SJSA1 (cell line): ENCODE results near the gene ASB8. TPM values are rescaled to one million over a fixed set of nuclear protein-coding genes. Genes with fewer than 3 reads are reported as not detected.
A peak's percentile ranks its signal among the peaks of the same experiment; 100 is the strongest.
"Not testable (repeated sequence)": the region's sequence is repeated elsewhere in the genome, so short reads cannot be mapped to it uniquely, and the experiment has no call there.

Experiments
- DNase-seq, 2 experiments: peaks; one replicate each; pipeline ENCODE4 v3.0.0-alpha.2; 2015 to 2020; ENCODE audit warnings: low spot score in 2 of 2, low read depth in 1 of 2
- H3K27ac ChIP-seq: fragments of 250-450 bp; sonication (Bioruptor Pico); 2 replicates; pipeline ENCODE4 v1.5.1; 2020; ENCODE audit warnings: mild to moderate bottlenecking, moderate library complexity
- H3K27me3 ChIP-seq: fragments of 250-450 bp; sonication (Bioruptor Pico); replicated peaks from 2 replicates; pipeline ENCODE4 v1.5.1; 2020; ENCODE audit warnings: mild to moderate bottlenecking, moderate library complexity
- H3K36me3 ChIP-seq: fragments of 250-450 bp; sonication (Bioruptor Pico); 2 replicates; pipeline ENCODE4 v1.5.1; 2020; ENCODE audit warnings: mild to moderate bottlenecking
- H3K4me1 ChIP-seq: fragments of 250-450 bp; sonication (Bioruptor Pico); replicated peaks from 2 replicates; pipeline ENCODE4 v1.6.1; 2021; ENCODE audit warnings: mild to moderate bottlenecking
- H3K4me3 ChIP-seq: fragments of 250-450 bp; sonication (Bioruptor Pico); 2 replicates; pipeline ENCODE4 v1.5.1; 2020; ENCODE audit warnings: mild to moderate bottlenecking
- H3K9me3 ChIP-seq: fragments of 250-450 bp; sonication (Bioruptor Pico); replicated peaks from 2 replicates; pipeline ENCODE4 v1.5.1; 2020; ENCODE audit warnings: mild to moderate bottlenecking
- total RNA-seq: library from RNA; depleted of rRNA; stranded (reverse); fragments of >200 nt; shearing (Covaris generic); gene quantifications from 2 replicates; pipeline ENCODE4 v1.2.3, GENCODE V29; 2014

ASB8 gene
- total RNA-seq, 1 experiment from 2014 or later, result 314 TPM

DNA sequence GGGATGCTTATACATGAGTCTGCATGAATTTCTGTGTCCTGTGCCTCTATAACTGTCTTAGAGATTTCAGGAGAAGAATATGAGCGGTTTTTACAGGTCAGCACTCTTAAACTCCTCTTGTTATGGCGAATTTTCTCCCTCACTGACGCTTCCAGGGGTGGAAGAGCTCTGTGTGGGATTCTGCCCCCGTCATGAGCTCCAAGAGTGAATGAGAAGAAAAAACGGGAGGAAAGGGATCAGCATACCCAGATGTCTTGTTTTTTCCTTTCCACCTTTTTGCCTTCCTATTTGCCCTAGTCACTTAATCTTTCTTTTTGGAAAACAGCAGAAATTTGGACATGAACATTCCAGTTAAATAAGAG is 37.5 kb downstream of the ASB8 start:
- peak; percentile 79 to 97 for DNase-seq
- peaks cover 9% of the 10 kb centered on the region for H3K27me3 ChIP-seq
- peaks cover 20% of the 10 kb centered on the region for H3K4me1 ChIP-seq
- H3K9me3 ChIP-seq, result no peaks in the 10 kb centered on the region
- H3K36me3 ChIP-seq, result peaks cover 44% of the 10 kb centered on the region
- peak overlapping the region; percentile 54 for H3K4me3 ChIP-seq
- no peak overlapping the region; the same call in 1 of the 2 replicates for H3K27ac ChIP-seq

DNA sequence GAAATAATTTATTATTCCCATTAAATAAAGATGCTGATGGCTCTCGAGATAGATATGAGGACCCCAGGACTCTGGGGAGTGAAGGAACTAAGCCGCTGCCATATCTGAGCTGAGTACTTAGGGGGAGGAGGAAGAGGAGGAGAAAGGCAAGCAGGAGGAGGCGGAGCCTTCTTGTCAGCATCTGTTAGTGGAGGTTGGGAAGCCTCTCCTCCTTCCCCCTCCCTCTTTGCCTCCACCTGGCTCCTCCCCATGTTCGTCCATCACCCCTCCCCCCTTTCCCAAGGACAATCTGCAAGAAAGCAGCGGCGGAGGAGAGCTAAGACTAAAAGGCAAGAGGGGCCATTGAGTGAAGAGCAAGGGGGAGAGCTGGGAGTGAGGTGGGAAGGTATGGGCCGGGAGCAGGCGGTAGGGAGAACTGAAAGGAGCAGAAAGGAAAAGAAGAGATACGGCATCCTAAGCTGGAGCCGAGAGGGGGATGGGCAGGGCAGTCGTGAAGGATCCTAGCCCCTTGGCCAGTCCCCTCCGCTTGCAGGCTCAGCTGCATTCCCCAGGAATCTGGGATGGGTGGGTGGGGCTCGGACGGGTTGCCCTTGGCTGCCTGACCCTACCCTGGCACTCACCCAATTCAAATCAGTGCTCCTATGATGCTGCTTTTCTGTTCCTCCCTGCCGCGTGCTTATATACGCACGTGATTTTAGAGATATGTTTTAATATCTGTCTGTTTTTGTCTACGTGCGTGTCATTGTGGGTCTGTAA is 38.1 kb downstream of the ASB8 start, which contains the start of gene PFKM:
PFKM (plus strand) TSS at position 287 of the 756 bp plus-strand sequence. CDS start 3,411 bp downstream, outside the sequence.
- Histone ChIP-seq H3K27me3 (peaks cover 9% of the 10 kb centered on the region), H3K27ac (no peak within 1 kb of the TSS; the same call in 1 of the 2 replicates), H3K36me3 (peaks cover 39% of the 10 kb centered on the region), H3K4me3 (peak within 1 kb of the TSS; percentile 54), H3K9me3 (no peaks in the 10 kb centered on the region), H3K4me1 (peaks cover 20% of the 10 kb centered on the region)
- DNase-seq, result peak; percentile 100

DNA sequence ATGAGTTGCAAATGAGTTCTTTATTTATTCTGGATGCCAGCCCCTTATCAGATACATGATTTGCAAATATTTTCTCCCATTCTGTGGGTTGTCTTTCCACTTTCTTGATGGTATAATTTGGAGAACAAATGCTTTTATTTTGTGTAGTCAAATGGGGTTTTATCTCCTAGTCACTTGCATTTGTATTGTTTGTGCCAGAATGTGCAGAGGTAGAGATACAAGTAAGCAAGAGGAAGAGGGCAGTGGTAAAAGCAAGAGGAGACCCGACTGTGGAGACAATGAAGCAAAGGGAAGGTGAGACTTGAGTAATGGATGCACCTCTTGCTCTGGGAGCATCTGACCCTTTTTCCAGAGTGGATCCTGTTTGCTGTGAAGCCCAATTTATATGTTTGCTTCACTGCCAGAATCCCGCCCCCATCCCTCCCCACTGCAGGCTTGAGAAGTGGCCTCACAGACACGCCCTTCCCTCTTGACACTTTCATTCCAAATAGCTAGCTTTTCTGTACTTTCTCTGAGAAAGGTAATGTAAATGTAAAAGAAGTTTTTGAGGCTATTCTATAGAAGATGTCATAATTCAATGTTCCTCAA is 38.9 kb downstream of the ASB8 start:
- Histone ChIP-seq H3K27me3 (peaks cover 9% of the 10 kb centered on the region), H3K4me1 (peaks cover 20% of the 10 kb centered on the region), H3K4me3 (peak overlapping the region; percentile 54), H3K36me3 (peaks cover 30% of the 10 kb centered on the region), H3K27ac (no peak overlapping the region), H3K9me3 (no peaks in the 10 kb centered on the region)
- peak in 1 of 2 experiments; percentile 89 for DNase-seq

DNA sequence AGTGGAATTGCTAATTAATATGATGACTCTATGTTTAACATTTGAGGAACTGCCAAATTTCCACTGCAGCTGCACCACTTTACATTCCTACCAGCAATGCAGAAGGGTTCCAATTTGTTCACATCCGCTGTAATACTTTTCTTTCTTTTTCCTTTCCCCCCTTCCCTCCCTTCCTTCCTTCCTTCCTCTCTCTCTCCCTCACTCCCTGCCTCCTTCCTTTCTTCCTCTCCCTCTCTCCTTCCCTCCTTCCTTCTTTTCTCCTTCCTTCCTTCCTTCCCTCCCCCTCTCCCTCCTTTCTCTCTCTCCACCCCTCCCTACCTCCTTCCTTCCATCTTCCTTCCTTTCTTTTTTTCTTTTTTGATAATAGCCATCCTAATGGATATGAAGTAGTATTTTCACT is 41.4 kb downstream of the ASB8 start:
- no peak for DNase-seq

DNA sequence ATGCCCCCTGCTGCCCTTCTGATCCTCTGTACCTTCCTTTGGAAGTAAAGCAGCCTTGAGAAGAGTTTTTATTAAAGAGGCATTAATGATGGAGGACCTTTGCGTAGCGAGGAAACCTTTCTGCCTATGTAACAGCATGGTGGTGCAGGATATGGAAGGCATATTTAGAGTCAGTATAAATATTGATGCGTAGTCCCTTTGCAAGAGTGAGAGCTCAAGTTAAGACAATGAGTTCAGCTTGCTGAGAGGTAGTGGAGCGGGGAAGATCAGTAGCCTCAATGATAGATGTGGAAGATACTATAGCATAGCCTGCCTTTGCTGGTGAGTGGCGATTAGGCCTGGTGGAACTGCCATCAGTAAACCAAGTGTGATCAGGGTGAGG is 46.0 kb downstream of the ASB8 start:
- H3K9me3 ChIP-seq, H3K36me3 ChIP-seq, H3K27me3 ChIP-seq, H3K4me3 ChIP-seq, H3K27ac ChIP-seq: not testable (repeated sequence)
- peak in 1 of 2 experiments; percentile 71 for DNase-seq
- peaks cover 29% of the 10 kb centered on the region for H3K4me1 ChIP-seq

More for the DNA sequence above, 41.4 kb downstream of the ASB8 start:
- Histone ChIP-seq H3K4me1 (peaks cover 21% of the 10 kb centered on the region), H3K27ac (no peak overlapping the region), H3K36me3 (peaks cover 6% of the 10 kb centered on the region), H3K4me3 (no peak overlapping the region), H3K27me3 (peaks cover 9% of the 10 kb centered on the region), H3K9me3 (no peaks in the 10 kb centered on the region)

DNA sequence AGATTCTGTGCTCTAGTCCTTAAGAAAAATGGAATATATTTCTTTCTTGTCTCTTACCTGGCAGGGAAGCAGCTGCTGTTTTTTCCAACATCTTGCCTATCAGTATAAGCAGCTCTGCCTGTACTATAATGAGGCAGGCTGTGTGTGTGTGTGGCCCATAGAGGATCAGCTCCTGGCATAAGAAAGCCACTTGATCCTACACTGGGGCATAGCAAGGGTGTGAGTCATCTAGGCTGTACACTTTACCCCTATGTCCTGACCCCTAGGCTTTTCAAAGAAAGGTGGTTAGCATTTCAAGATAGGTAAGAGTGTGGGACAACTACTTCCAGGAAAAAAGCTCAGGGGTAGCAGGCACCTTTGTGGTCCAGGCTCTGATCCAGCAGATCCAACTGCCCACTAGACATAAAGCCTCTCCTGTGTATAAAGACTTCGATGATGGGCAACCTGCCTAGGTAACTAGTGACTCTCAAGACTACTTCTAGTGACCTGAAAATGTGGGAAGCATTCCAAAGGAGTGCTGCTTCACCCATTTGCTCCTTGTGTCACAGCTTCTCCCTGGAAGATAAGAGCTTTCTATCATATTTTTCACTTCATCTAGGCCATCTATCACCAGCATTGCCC is 46.5 kb downstream of the ASB8 start:
- Histone ChIP-seq H3K27me3 (no peaks in the 10 kb centered on the region), H3K36me3 (peaks cover 3% of the 10 kb centered on the region), H3K4me3 (no peak overlapping the region), H3K9me3 (no peaks in the 10 kb centered on the region), H3K27ac (no peak overlapping the region), H3K4me1 (peaks cover 30% of the 10 kb centered on the region)
- DNase-seq, result peak; percentile 84 to 92

DNA sequence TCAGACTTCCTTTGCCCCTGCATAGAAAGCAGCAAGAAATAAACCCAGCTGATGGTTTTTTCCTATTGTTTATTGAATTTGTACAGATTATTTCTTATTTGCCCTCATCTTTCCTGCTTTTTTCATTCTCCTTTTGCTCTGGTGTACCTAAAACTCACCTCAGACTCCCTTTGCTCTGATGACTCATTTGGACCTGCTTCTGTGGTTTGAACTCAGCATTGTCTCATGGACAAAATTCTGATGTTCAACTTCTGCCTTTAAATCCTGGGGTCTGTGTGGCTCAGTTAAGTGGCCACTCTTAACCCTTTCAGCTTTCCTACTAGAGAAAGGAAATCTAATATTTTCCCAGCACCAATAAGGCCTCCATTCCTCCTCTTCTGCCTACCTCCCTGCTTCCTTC is 47.9 kb downstream of the ASB8 start:
- Histone ChIP-seq H3K4me1 (peaks cover 34% of the 10 kb centered on the region), H3K4me3 (no peak overlapping the region), H3K9me3 (no peaks in the 10 kb centered on the region), H3K36me3 (peaks cover 12% of the 10 kb centered on the region), H3K27ac (no peak overlapping the region), H3K27me3 (no peaks in the 10 kb centered on the region)
- DNase-seq, result peak in 1 of 2 experiments; percentile 58

DNA sequence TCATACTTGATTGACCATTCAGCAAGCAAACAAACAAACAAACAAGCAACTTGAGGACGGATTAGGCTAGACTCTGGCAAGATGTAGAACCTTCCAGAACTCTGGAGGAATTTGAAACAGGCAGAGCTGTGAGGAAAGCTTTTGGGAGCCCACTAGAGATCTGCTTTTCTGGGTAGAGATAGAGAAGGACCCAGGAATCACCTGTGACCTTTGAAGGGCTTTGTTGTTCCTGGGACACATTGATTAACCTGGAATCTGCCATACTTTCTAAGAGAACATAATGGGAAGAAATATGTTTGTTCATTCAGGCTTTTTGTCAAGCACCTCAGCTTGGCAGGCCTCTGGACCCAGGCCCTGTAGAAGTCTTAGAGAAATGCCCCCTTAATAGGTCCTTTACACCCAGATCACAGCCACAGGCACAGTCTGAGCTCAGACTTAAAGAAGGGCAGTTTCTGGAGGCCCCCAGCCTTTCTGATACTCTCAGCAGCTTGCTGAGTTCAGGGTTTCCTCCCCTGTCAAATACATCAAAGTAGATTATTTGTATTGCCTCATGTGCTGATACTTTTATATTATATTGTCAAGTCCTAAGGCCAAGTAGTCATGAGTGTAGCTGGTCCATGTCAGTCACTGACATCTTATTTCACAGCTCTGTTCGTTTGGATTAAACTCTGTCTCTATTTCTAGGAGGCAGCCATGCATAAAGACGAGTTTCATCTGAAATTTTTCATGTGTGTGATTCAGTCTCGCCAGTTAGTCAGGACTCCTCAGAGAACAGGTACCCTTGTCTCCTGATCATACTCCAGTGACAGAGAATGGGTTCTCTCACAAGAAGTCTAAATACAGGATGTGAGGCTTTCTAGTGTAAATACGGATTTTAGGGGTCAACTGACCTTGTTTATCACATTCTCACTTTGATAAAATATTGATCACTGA is 50.4 kb downstream of the ASB8 start:
- peaks cover 41% of the 10 kb centered on the region for H3K4me1 ChIP-seq
- H3K27me3 ChIP-seq, result no peaks in the 10 kb centered on the region
- H3K4me3 ChIP-seq, result peak overlapping the region; percentile 61
- DNase-seq, result peak in 1 of 2 experiments; percentile 80
- H3K27ac ChIP-seq, result peak overlapping the region; percentile 96
- no peaks in the 10 kb centered on the region for H3K9me3 ChIP-seq
- H3K36me3 ChIP-seq, result peaks cover 25% of the 10 kb centered on the region

DNA sequence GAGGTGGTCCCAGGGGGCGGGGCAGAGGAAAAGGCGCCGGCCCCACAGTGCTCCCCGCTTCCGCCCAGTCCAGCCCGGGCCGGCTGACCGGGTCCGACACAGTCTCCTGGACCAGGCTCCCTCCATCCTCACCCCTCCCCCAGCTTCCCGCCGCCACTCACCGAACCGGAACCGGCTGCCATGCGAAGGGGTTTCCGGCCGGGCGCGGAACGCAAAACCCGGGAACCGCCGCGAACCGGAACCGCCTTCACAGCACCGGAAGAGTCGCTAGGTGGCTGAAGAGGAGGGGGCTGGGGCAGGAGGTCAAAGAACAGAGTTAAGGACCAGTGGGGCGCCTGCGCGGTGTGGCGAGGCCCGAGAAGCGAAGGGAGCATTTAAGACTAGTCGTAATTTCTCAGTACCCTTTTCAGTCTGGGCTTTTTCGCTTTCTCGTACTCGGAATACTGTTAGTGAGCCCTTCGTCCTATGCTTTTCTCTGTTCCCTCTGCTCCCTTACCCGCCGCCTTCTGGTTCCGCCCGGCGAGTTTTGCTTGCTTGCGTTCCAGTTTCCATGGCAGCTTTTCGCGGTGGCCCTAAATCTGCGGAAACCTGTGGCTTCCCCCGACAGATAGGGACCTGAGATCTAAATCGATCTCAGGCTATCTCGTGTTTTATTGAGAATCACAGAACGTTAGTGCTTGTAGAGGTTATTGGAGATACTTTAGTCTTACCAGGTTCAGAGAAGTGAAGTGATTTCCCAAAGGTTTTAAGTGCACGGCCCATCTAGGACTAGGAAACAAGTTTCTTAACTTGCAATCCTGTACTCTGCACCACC is 51.2 kb downstream of the ASB8 start, which contains the start of gene SENP1:
SENP1 (minus strand) TSS at position 213 of the 814 bp plus-strand sequence. CDS start 4,607 bp downstream, outside the sequence.
- peak within 1 kb of the TSS; percentile 61 for H3K4me3 ChIP-seq
- H3K27me3 ChIP-seq, result no peaks in the 10 kb centered on the region
- DNase-seq, result peak; percentile 100
- H3K36me3 ChIP-seq, result peaks cover 34% of the 10 kb centered on the region
- no peaks in the 10 kb centered on the region for H3K9me3 ChIP-seq
- H3K4me1 ChIP-seq, result peaks cover 41% of the 10 kb centered on the region
- peak within 1 kb of the TSS; percentile 96 for H3K27ac ChIP-seq

DNA sequence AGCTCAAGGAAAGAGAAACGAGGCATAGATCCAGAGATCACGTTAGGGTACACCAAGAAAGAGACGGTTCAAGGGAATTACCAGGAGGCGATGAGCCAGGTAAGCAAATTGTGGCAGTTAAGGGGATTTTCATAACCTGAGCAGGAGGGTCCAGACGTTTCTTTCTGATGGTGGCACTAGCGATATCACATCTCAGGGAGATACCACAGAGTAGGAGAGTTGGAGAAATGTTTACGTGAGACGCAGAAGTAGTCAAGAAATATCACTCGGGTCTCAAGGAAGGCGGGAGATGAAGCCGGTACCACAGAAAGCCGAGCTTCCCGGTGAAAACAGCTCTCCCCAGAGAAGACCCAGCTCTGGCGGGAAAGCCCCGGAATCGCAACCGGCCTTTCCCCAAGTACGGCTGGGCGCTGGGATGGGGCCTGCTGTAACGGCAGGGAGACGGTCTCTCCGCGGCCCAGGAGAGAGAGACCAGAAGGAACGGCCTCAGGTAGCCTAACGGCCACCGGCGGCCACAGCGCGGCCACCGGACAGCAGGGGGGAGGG is 51.9 kb downstream of the ASB8 start:
- DNase-seq, result no peak
- peak overlapping the region; percentile 61 for H3K4me3 ChIP-seq
- no peaks in the 10 kb centered on the region for H3K9me3 ChIP-seq
- H3K4me1 ChIP-seq, result peaks cover 34% of the 10 kb centered on the region
- H3K27ac ChIP-seq, result peak overlapping the region; percentile 96
- H3K27me3 ChIP-seq, result no peaks in the 10 kb centered on the region
- H3K36me3 ChIP-seq, result peaks cover 41% of the 10 kb centered on the region

DNA sequence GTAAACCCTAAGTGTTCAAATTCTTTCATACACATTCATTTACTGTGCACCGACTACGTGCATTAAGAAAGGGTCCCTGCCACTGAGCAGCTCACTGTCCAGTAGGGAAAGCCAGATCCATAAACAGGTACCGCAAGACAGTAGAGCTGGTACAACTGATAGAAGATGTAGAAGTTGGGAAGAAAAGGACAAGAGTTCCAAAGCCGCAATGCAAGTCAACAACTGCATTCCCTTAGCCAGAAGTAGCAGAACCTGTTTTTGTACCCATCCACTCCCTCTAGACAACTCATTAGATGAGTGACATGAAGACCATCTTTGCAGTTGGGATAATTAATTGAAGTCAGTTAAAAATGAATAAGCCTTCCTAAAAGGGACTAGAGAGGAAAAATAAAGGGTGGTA is 52.8 kb downstream of the ASB8 start:
- DNase-seq, result peak; percentile 74 to 85
- no peaks in the 10 kb centered on the region for H3K27me3 ChIP-seq
- peak overlapping the region; percentile 61 for H3K4me3 ChIP-seq
- H3K27ac ChIP-seq, result peak overlapping the region; percentile 96
- peaks cover 49% of the 10 kb centered on the region for H3K36me3 ChIP-seq
- no peaks in the 10 kb centered on the region for H3K9me3 ChIP-seq
- H3K4me1 ChIP-seq, result peaks cover 26% of the 10 kb centered on the region
